ENCODE data around the gene RALGPS2. TPM values are rescaled to one million over a fixed set of nuclear protein-coding genes. Genes with fewer than 3 reads are reported as not detected.
"Not testable (repeated sequence)": the region's sequence is repeated elsewhere in the genome, so short reads cannot be mapped to it uniquely, and the experiment has no call there.

Gene RALGPS2
- total and polyA plus RNA-seq, 10 donors, result 25.6 to 118 (median 77.2) TPM

DNA sequence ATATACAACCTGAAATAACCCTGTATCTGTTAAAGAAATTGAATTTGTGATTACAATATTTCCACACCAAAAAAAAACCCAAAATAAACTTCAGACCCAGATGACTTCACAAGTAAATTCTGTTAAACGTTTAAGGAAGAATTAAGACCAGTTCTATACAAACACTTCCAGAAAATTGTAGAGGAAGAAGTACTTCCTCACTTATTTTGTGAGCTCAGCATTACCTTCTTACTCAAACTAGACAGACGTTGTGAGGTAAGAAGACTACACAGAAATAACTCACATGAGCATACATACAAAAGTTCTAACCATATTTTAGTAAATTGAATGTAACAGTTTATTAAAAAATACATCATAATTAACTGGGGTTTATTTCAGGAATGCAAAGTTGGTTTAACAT, 18.8 kb downstream of the RALGPS2 start:
- Histone ChIP-seq H3K27ac (peak overlapping the region in 1 of 8 donors; percentile 11), H3K9me3 (peaks cover 0 to 8% (median 0%) of the 10 kb centered on the region in 8 donors), H3K27me3 (replicated peaks in 1 of 7) (no peaks in the 10 kb centered on the region), H3K4me1 (peaks cover 0 to 10% (median 0%) of the 10 kb centered on the region in 6 donors), H3K36me3 (peaks cover 0 to 81% (median 8%) of the 10 kb centered on the region in 6 donors), H3K4me3 (no peak overlapping the region)
- intact Hi-C loops (cut with DNase I; ENCODE audit: low total_unique reads), result no loop called here
- WGBS, 5 donors, result 52 to 70% (median 55%) methylated on average over 2 of the region's 2 CpGs
- DNase-seq, result no peak
- TF ChIP-seq, protein P1, sequence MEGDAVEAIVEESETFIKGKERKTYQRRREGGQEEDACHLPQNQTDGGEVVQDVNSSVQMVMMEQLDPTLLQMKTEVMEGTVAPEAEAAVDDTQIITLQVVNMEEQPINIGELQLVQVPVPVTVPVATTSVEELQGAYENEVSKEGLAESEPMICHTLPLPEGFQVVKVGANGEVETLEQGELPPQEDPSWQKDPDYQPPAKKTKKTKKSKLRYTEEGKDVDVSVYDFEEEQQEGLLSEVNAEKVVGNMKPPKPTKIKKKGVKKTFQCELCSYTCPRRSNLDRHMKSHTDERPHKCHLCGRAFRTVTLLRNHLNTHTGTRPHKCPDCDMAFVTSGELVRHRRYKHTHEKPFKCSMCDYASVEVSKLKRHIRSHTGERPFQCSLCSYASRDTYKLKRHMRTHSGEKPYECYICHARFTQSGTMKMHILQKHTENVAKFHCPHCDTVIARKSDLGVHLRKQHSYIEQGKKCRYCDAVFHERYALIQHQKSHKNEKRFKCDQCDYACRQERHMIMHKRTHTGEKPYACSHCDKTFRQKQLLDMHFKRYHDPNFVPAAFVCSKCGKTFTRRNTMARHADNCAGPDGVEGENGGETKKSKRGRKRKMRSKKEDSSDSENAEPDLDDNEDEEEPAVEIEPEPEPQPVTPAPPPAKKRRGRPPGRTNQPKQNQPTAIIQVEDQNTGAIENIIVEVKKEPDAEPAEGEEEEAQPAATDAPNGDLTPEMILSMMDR (IDR thresholded peaks at IDR 0.05 in 8 of 11, conservative IDR thresholded peaks at IDR 0.05 in 3 of 11), result no peak
- TF ChIP-seq POLR2A (IDR thresholded peaks at IDR 0.05), result no peak
- no peak for TF ChIP-seq POLR2AphosphoS5 (IDR thresholded peaks at IDR 0.05)

- 88 to 99% (median 89%) methylated on average over 2 of the region's 2 CpGs for WGBS, 5 donors
- intact Hi-C loops (cut with DNase I; ENCODE audit: low total_unique reads), result no loop called here
- no peaks in the 10 kb centered on the region for H3K27me3 ChIP-seq (replicated peaks in 1 of 7)
- peaks cover 0 to 80% (median 8%) of the 10 kb centered on the region in 6 donors for H3K36me3 ChIP-seq
- DNase-seq, result no peak
- H3K9me3 ChIP-seq, result peaks cover 0 to 8% (median 0%) of the 10 kb centered on the region in 8 donors
- no peak overlapping the region for H3K4me3 ChIP-seq
- peaks cover 0 to 9% (median 0%) of the 10 kb centered on the region in 6 donors for H3K4me1 ChIP-seq
- TF ChIP-seq POLR2AphosphoS5 (IDR thresholded peaks at IDR 0.05) (no peak), POLR2A (IDR thresholded peaks at IDR 0.05) (no peak)
- TF ChIP-seq, protein P1 (IDR thresholded peaks at IDR 0.05 in 8 of 11, conservative IDR thresholded peaks at IDR 0.05 in 3 of 11), result no peak
- H3K27ac ChIP-seq, result no peak overlapping the region
Measured at GRCh38 chr1:178745260-178745659, 20.2 kb downstream of the RALGPS2 start.

GRCh38 chr1:178746345-178746744, 21.3 kb downstream of the RALGPS2 start:
- DNase-seq, result no peak
- intact Hi-C loops (cut with DNase I; ENCODE audit: low total_unique reads), result no loop called here
- Histone ChIP-seq H3K27me3 (replicated peaks in 1 of 7) (no peaks in the 10 kb centered on the region), H3K9me3 (peaks cover 0 to 8% (median 0%) of the 10 kb centered on the region in 8 donors), H3K4me1 (peaks cover 0 to 14% (median 0%) of the 10 kb centered on the region in 6 donors), H3K4me3 (no peak overlapping the region), H3K27ac (no peak overlapping the region), H3K36me3 (peaks cover 0 to 73% (median 8%) of the 10 kb centered on the region in 6 donors)
- TF ChIP-seq POLR2AphosphoS5 (IDR thresholded peaks at IDR 0.05) (no peak), POLR2A (IDR thresholded peaks at IDR 0.05) (no peak)
- TF ChIP-seq, protein P1 (IDR thresholded peaks at IDR 0.05 in 8 of 11, conservative IDR thresholded peaks at IDR 0.05 in 3 of 11), result no peak
- WGBS, 5 donors, result 90 to 97% (median 93%) methylated on average over 2 of the region's 2 CpGs

- 95 to 100% (median 97%) methylated on average over 3 of the region's 3 CpGs for WGBS, 5 donors
- intact Hi-C loops (cut with DNase I; ENCODE audit: low total_unique reads); H3K9me3 ChIP-seq: not testable (repeated sequence)
Measured at GRCh38 chr1:178747361-178747760, 22.3 kb downstream of the RALGPS2 start.

More at GRCh38 chr1:178747361-178747760, 22.3 kb downstream of the RALGPS2 start:
- Histone ChIP-seq H3K36me3 (peaks cover 0 to 72% (median 6%) of the 10 kb centered on the region in 6 donors), H3K4me1 (peaks cover 0 to 14% (median 0%) of the 10 kb centered on the region in 6 donors)
- DNase-seq, result peak; percentile 43
- not testable (repeated sequence) for H3K27ac ChIP-seq; H3K27me3 ChIP-seq (replicated peaks in 1 of 7); H3K4me3 ChIP-seq

All from spleen (tissue), 11 donors.